GM23338 (cell line): Measurements from ENCODE around the gene LRRFIP1. TPM values are rescaled to one million over a fixed set of nuclear protein-coding genes. Genes with fewer than 3 reads are reported as not detected.

Source experiments
- ATAC-seq: fragments of 200-7000 bp; cut with Tn5 transposase; 3 replicates; pipeline ENCODE4 v1.9.1; 2020
- DNase-seq: peaks from one replicate; pipeline ENCODE4 v3.0.0-alpha.2; 2015; ENCODE audit warnings: low spot score
- H2AFZ ChIP-seq: fragments of 200-600 bp; sonication (generic); 2 replicates; pipeline ENCODE4 v1.8.0; 2016; ENCODE audit warnings: antibody characterized with exemption, mild to moderate bottlenecking, moderate library complexity
- H3F3A ChIP-seq: fragments of 200-600 bp; sonication (generic); replicated peaks from 2 replicates; pipeline ENCODE4 v1.8.0; 2017; ENCODE audit warnings: antibody characterized with exemption, mixed run types, low read depth
- H3K27ac ChIP-seq: fragments of 200-600 bp; sonication (generic); 2 replicates; pipeline ENCODE4 v1.6.1; 2016; ENCODE audit warnings: low read depth
- H3K27me3 ChIP-seq: fragments of 200-600 bp; sonication (generic); 2 replicates; pipeline ENCODE4 v1.8.0; 2016; ENCODE audit warnings: mild to moderate bottlenecking, mixed run types, moderate library complexity; ENCODE audit not compliant: insufficient read depth
- H3K36me3 ChIP-seq: fragments of 200-600 bp; sonication (generic); 2 replicates; pipeline ENCODE4 v1.8.0; 2016; ENCODE audit warnings: mild to moderate bottlenecking; ENCODE audit not compliant: insufficient read depth
- H3K4me1 ChIP-seq: fragments of 200-600 bp; sonication (generic); 2 replicates; pipeline ENCODE4 v1.8.0; 2016; ENCODE audit warnings: mild to moderate bottlenecking, moderate library complexity; ENCODE audit not compliant: insufficient read depth
- H3K4me2 ChIP-seq: fragments of 200-600 bp; sonication (generic); 2 replicates; pipeline ENCODE4 v1.7.1; 2017; ENCODE audit warnings: mixed run types
- H3K4me3 ChIP-seq: fragments of 200-600 bp; sonication (generic); 2 replicates; pipeline ENCODE4 v1.6.1; 2016; ENCODE audit warnings: mixed run types
- H3K79me2 ChIP-seq: fragments of 200-600 bp; sonication (generic); replicated peaks from 2 replicates; pipeline ENCODE4 v1.8.0; 2017; ENCODE audit warnings: mild to moderate bottlenecking; ENCODE audit not compliant: insufficient read depth
- H3K9me2 ChIP-seq: fragments of 200-600 bp; sonication (generic); 2 replicates; pipeline ENCODE4 v1.8.0; 2017; ENCODE audit not compliant: insufficient read depth
- H4K20me1 ChIP-seq: fragments of 200-600 bp; sonication (generic); replicated peaks from 2 replicates; pipeline ENCODE4 v1.8.0; 2017; ENCODE audit warnings: mild to moderate bottlenecking; ENCODE audit not compliant: insufficient read depth
- H3K27ac Mint-ChIP-seq: 2 replicates; pipeline ENCODE4 v1.8.0; 2020; ENCODE audit warnings: inconsistent platforms, mild to moderate bottlenecking, moderate library complexity, mixed read lengths
- H3K27me3 Mint-ChIP-seq: 3 replicates; pipeline ENCODE4 v1.8.0; 2022; ENCODE audit warnings: low read depth, mild to moderate bottlenecking, moderate library complexity, mixed read lengths, inconsistent platforms; ENCODE audit not compliant: insufficient read depth, poor library complexity
- H3K36me3 Mint-ChIP-seq: 3 replicates; pipeline ENCODE4 v1.8.0; 2021; ENCODE audit warnings: low read depth, mild to moderate bottlenecking, inconsistent platforms, moderate library complexity, mixed read lengths
- H3K4me1 Mint-ChIP-seq: 3 replicates; pipeline ENCODE4 v1.8.0; 2020; ENCODE audit warnings: mild to moderate bottlenecking, inconsistent platforms, mixed read lengths
- H3K4me3 Mint-ChIP-seq: 3 replicates; pipeline ENCODE4 v1.8.0; 2021; ENCODE audit warnings: moderate library complexity, mild to moderate bottlenecking, inconsistent platforms, mixed read lengths
- H3K9me3 Mint-ChIP-seq: 3 replicates; pipeline ENCODE4 v1.8.0; 2020; ENCODE audit warnings: moderate library complexity, mild to moderate bottlenecking, inconsistent platforms, mixed read lengths
- EZH2 ChIP-seq: fragments of 200-600 bp; sonication (generic); IDR thresholded peaks from one replicate; pipeline ENCODE4 v1.8.0; 2017; ENCODE audit warnings: antibody characterized with exemption, mild to moderate bottlenecking, low read depth; ENCODE audit not compliant: unreplicated experiment
- EZH2phosphoT487 ChIP-seq: fragments of 200-600 bp; sonication (generic); IDR thresholded peaks from one replicate; pipeline ENCODE4 v1.8.1; 2018; ENCODE audit warnings: antibody characterized with exemption; ENCODE audit not compliant: unreplicated experiment
- JUNB ChIP-seq: IDR thresholded peaks from one replicate; pipeline ENCODE4 v1.6.1; 2016; ENCODE audit warnings: antibody characterized with exemption; ENCODE audit not compliant: unreplicated experiment
- NANOG ChIP-seq: IDR thresholded peaks from 2 replicates; pipeline ENCODE4 v1.6.1; 2016; ENCODE audit warnings: antibody characterized with exemption, borderline replicate concordance
- POLR2AphosphoS5 ChIP-seq: IDR thresholded peaks from 2 replicates; pipeline ENCODE4 v1.6.1; 2016; ENCODE audit warnings: antibody characterized with exemption, low read depth
- STAT1 ChIP-seq: IDR thresholded peaks from one replicate; pipeline ENCODE4 v1.6.1; 2016; ENCODE audit warnings: antibody characterized with exemption; ENCODE audit not compliant: unreplicated experiment
- ZNF114 ChIP-seq: fragments of 250-450 bp; sonication (Bioruptor Pico); IDR thresholded peaks from 2 replicates; pipeline ENCODE4 v1.5.0; 2020; ENCODE audit warnings: mild to moderate bottlenecking, moderate library complexity
- ZNF331 ChIP-seq: fragments of 250-450 bp; sonication (Bioruptor Pico); IDR thresholded peaks from 2 replicates; pipeline ENCODE4 v1.5.0; 2020; ENCODE audit warnings: low read depth, mild to moderate bottlenecking, moderate library complexity
- polyA plus RNA-seq: library from polyadenylated mRNA; unstranded; fragments of >200 nt; fragmentation: Nextera tagmentation; extraction: Ambion mirVana; gene quantifications from 2 replicates; pipeline ENCODE4 v1.2.1, GENCODE V29; 2016
- total RNA-seq: library from RNA; depleted of rRNA; stranded (reverse); fragments of >200 nt; shearing (Covaris generic); gene quantifications from 2 replicates; pipeline ENCODE4 v1.2.3, GENCODE V29; 2014
- TF ChIP-seq, protein P1 (sequence below): IDR thresholded peaks from one replicate; pipeline ENCODE4 v1.6.1; 2018; ENCODE audit warnings: antibody characterized with exemption; ENCODE audit not compliant: unreplicated experiment
- TF ChIP-seq, protein P2 (sequence below), 2 experiments: fragments of 200-600 bp in 1 of 2; sonication (generic) in 1 of 2; conservative IDR thresholded peaks; 2 replicates each; pipeline versions ENCODE4 v1.5.1 to v1.6.1; 2016 to 2017; ENCODE audit warnings: antibody characterized with exemption in 2 of 2, low read depth in 2 of 2, mild to moderate bottlenecking in 2 of 2, moderate library complexity in 1 of 2
- TF ChIP-seq, protein P3 (sequence below): IDR thresholded peaks from 2 replicates; pipeline ENCODE4 v1.6.1; 2016; ENCODE audit warnings: antibody characterized with exemption

Gene LRRFIP1
- total and polyA plus RNA-seq, 2 experiments from 2014 or later = 59.6 to 178 TPM

DNA sequence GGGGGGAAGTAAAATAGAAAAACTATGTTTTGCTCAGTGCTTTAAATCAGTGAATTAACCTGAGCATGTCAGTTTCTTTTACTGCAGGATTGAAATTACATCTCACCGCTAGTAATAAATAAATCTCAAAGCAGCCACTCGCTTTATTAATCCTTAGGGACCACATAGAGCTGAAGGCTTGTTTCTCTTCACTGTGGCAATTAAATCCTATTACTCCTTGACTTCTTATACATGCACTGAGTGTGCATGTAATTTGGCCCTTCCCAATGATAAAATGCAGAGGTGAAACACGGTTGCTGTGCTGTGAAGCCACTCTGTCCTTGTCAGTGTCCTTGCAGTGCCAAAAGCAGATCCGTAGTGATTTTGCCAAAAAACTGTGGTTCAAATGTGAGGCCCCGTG, 94.1 kb downstream of the LRRFIP1 start:
- Histone ChIP-seq H3K79me2 (peaks cover 69% of the 10 kb centered on the region), H3K4me1 (peaks cover 23% of the 10 kb centered on the region), H3K27ac (peak overlapping the region; percentile 61; the same call in 1 of the 2 replicates), H3F3A (no peaks in the 10 kb centered on the region), H4K20me1 (peaks cover 21% of the 10 kb centered on the region), H3K4me3 (no peak overlapping the region), H3K27me3 (no peaks in the 10 kb centered on the region), H3K9me2 (no peaks in the 10 kb centered on the region), H3K4me2 (no peak overlapping the region), H3K36me3 (peaks cover 3% of the 10 kb centered on the region; the same call in 1 of the 2 replicates), H2AFZ (no peak overlapping the region)
- Mint-ChIP-seq H3K4me1 (peaks cover 37% of the 10 kb centered on the region), H3K27ac (no peak overlapping the region), H3K36me3 (no peaks in the 10 kb centered on the region; the same call in 1 of the 3 replicates), H3K9me3 (no peaks in the 10 kb centered on the region), H3K27me3 (peaks cover 3% of the 10 kb centered on the region), H3K4me3 (no peak overlapping the region)
- ATAC-seq (no peak), DNase-seq (no peak)
- TF ChIP-seq ZNF331 (CRISPR knock-in tag) (no peak), JUNB (no peak), POLR2AphosphoS5 (no peak), EZH2phosphoT487 (no peak), STAT1 (no peak), EZH2 (no peak)
- TF ChIP-seq, protein P1, sequence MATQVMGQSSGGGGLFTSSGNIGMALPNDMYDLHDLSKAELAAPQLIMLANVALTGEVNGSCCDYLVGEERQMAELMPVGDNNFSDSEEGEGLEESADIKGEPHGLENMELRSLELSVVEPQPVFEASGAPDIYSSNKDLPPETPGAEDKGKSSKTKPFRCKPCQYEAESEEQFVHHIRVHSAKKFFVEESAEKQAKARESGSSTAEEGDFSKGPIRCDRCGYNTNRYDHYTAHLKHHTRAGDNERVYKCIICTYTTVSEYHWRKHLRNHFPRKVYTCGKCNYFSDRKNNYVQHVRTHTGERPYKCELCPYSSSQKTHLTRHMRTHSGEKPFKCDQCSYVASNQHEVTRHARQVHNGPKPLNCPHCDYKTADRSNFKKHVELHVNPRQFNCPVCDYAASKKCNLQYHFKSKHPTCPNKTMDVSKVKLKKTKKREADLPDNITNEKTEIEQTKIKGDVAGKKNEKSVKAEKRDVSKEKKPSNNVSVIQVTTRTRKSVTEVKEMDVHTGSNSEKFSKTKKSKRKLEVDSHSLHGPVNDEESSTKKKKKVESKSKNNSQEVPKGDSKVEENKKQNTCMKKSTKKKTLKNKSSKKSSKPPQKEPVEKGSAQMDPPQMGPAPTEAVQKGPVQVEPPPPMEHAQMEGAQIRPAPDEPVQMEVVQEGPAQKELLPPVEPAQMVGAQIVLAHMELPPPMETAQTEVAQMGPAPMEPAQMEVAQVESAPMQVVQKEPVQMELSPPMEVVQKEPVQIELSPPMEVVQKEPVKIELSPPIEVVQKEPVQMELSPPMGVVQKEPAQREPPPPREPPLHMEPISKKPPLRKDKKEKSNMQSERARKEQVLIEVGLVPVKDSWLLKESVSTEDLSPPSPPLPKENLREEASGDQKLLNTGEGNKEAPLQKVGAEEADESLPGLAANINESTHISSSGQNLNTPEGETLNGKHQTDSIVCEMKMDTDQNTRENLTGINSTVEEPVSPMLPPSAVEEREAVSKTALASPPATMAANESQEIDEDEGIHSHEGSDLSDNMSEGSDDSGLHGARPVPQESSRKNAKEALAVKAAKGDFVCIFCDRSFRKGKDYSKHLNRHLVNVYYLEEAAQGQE = no peak
- TF ChIP-seq, protein P2, sequence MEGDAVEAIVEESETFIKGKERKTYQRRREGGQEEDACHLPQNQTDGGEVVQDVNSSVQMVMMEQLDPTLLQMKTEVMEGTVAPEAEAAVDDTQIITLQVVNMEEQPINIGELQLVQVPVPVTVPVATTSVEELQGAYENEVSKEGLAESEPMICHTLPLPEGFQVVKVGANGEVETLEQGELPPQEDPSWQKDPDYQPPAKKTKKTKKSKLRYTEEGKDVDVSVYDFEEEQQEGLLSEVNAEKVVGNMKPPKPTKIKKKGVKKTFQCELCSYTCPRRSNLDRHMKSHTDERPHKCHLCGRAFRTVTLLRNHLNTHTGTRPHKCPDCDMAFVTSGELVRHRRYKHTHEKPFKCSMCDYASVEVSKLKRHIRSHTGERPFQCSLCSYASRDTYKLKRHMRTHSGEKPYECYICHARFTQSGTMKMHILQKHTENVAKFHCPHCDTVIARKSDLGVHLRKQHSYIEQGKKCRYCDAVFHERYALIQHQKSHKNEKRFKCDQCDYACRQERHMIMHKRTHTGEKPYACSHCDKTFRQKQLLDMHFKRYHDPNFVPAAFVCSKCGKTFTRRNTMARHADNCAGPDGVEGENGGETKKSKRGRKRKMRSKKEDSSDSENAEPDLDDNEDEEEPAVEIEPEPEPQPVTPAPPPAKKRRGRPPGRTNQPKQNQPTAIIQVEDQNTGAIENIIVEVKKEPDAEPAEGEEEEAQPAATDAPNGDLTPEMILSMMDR (conservative IDR thresholded peaks at IDR 0.05; ENCODE audit: low read depth in 2 of 2) = no peak

DNA sequence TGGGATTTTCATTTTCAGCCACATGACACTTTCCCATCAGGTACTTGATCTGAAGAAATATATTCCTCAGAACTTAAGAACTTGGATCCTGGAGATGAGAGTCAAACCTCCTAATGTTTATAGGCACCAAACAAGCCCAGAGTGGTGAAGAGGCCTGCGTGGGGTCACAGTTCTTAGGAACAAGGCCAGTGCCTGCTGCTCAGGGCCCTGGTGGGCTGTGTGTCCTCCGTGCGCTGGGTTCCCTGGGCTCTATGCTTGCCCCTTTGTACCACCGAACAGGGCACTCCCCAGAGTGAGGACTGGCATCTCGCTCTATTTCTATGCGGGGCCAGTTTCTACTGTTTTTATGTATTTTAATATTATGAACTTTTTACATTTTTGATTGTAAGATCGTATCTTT, 95.2 kb downstream of the LRRFIP1 start:
- Histone ChIP-seq H3K27me3 (no peaks in the 10 kb centered on the region), H3K79me2 (peaks cover 73% of the 10 kb centered on the region), H3K4me2 (no peak overlapping the region), H3F3A (no peaks in the 10 kb centered on the region), H3K4me1 (peaks cover 28% of the 10 kb centered on the region), H4K20me1 (peaks cover 27% of the 10 kb centered on the region), H3K9me2 (no peaks in the 10 kb centered on the region), H3K4me3 (no peak overlapping the region), H3K36me3 (peaks cover 3% of the 10 kb centered on the region; the same call in 1 of the 2 replicates), H3K27ac (no peak overlapping the region), H2AFZ (no peak overlapping the region)
- H3K9me3 Mint-ChIP-seq = no peaks in the 10 kb centered on the region
- no peak for ATAC-seq
- H3K36me3 Mint-ChIP-seq = no peaks in the 10 kb centered on the region; the same call in 1 of the 3 replicates
- DNase-seq = no peak
- peaks cover 39% of the 10 kb centered on the region for H3K4me1 Mint-ChIP-seq
- H3K4me3 Mint-ChIP-seq = no peak overlapping the region
- peaks cover 3% of the 10 kb centered on the region for H3K27me3 Mint-ChIP-seq
- no peak overlapping the region for H3K27ac Mint-ChIP-seq
- TF ChIP-seq, protein P3, sequence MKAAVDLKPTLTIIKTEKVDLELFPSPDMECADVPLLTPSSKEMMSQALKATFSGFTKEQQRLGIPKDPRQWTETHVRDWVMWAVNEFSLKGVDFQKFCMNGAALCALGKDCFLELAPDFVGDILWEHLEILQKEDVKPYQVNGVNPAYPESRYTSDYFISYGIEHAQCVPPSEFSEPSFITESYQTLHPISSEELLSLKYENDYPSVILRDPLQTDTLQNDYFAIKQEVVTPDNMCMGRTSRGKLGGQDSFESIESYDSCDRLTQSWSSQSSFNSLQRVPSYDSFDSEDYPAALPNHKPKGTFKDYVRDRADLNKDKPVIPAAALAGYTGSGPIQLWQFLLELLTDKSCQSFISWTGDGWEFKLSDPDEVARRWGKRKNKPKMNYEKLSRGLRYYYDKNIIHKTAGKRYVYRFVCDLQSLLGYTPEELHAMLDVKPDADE = no peak
- TF ChIP-seq ZNF114 (CRISPR knock-in tag) (no peak), POLR2AphosphoS5 (no peak), STAT1 (no peak), EZH2 (no peak), NANOG (no peak), JUNB (no peak), EZH2phosphoT487 (no peak), ZNF331 (CRISPR knock-in tag) (no peak)
- TF ChIP-seq, protein P2 (conservative IDR thresholded peaks at IDR 0.05; ENCODE audit: low read depth in 2 of 2) = no peak
